ENCODE results near the gene KCNH2.

KCNH2 gene

GRCh38 chr7:150957133-150958020 is 20.7 kb downstream of the KCNH2 start:
- POLR2A ChIA-PET (ENCODE audit: low non-redundant PET) = no interaction called here
- no peak for TF ChIP-seq CTCF (conservative IDR thresholded peaks at IDR 0.05; ENCODE audit: low read depth)

GRCh38 chr7:150956395-150957132 is 21.6 kb downstream of the KCNH2 start:
- ChIA-PET POLR2A (ENCODE audit: low non-redundant PET) (no interaction called here), CTCF (interaction anchor here (0.6 kb wide), 1 partner anchor 8 kb away, joined by 5 read pairs; no protein-coding TSS in a partner anchor)
- TF ChIP-seq CTCF (conservative IDR thresholded peaks at IDR 0.05; ENCODE audit: low read depth) = no peak
- no peak for DNase-seq (ENCODE audit: low spot score)
- H3K27ac ChIP-seq = no peak overlapping the region

More at GRCh38 chr7:150957133-150958020, 20.7 kb downstream of the KCNH2 start:
- no peak overlapping the region for H3K27ac ChIP-seq
- no peak for DNase-seq (ENCODE audit: low spot score)
- CTCF ChIA-PET = no interaction called here

DNA sequence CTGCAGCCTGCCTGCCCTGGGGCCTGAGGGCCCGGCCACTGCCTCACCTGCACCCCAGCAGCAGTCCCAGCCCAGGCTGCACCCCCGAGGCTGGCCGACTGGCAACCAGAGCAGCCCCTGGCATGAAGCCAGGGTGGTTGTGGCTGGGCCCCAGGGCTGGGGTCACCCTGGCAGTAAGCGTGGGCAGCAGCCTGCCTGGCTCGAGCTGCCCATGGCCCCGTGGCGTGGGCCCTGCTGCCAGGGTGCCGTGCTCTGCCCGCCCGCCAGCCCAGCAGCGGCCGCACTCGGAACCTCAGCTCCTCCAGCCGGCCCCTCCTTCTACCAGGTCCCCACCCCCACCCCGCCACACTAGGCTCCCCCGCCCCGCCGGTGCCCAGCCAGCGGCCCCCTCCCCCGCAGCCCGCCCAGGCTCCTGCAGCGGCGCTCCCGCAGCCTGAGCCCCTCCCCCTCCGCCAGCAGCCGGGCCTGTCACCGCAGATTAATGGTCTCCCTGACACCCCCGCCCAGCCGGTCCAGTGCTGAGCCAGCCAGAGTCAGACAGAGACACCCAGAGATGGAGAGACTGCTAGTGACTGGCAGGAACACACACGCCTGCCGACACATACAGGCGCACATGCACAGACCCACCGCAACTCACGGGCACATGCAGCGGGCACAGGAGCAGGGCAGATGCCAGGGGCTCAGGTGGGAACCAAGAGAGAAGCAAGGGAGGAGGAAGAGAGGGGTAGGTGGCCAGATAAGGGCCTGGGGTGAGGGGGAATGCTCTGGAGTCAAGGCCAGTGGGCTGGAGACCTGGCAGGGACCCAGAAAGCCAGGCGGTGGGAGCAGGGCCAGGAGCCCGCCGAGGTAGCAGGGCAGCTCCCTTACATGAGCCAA is 22.4 kb downstream of the KCNH2 start:
- no peak overlapping the region for H3K27ac ChIP-seq
- CTCF ChIA-PET = interaction anchor here (0.6 kb wide), 1 partner anchor 9 kb away, joined by 5 read pairs; no protein-coding TSS in a partner anchor
- POLR2A ChIA-PET (ENCODE audit: low non-redundant PET) = no interaction called here
- TF ChIP-seq CTCF (conservative IDR thresholded peaks at IDR 0.05; ENCODE audit: low read depth) = no peak
- DNase-seq (ENCODE audit: low spot score) = no peak

DNA sequence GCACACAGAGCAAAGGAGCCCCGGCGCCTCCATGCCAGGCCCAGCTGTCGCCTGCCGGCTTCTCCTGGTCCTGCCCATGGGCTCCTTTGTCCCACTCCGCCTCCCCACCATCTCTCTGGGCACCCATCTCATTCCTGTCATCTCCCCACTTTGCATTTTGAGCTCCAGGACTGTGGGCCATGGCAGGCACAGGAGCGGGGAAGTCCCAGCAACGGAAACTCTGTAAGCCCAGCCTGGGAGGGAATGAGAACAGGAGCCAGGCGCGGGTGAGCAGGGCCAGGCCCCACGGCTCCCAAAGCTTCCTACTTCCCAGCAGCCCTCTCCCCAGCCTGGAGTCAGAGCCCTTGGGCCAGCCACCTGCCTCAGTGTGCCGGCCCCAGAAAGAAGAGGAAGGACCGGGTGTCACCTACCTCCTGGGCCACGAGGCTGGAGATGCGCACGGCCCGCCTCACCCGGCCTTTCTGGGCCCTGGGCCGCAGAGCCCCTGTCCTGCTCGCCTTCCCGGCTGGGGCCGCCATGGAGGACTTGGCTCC is 23.1 kb downstream of the KCNH2 start:
- POLR2A ChIA-PET (ENCODE audit: low non-redundant PET) = no interaction called here
- no peak overlapping the region for H3K27ac ChIP-seq
- DNase-seq (ENCODE audit: low spot score) = no peak
- TF ChIP-seq CTCF (conservative IDR thresholded peaks at IDR 0.05; ENCODE audit: low read depth) = no peak
- CTCF ChIA-PET = no interaction called here

GRCh38 chr7:150954201-150954985 is 23.7 kb downstream of the KCNH2 start:
- ChIA-PET CTCF (no interaction called here), POLR2A (ENCODE audit: low non-redundant PET) (no interaction called here)
- TF ChIP-seq CTCF (conservative IDR thresholded peaks at IDR 0.05; ENCODE audit: low read depth) = no peak
- DNase-seq (ENCODE audit: low spot score) = no peak
- H3K27ac ChIP-seq = no peak overlapping the region
